ENCODE data around the gene SHB.

Gene SHB

DNA sequence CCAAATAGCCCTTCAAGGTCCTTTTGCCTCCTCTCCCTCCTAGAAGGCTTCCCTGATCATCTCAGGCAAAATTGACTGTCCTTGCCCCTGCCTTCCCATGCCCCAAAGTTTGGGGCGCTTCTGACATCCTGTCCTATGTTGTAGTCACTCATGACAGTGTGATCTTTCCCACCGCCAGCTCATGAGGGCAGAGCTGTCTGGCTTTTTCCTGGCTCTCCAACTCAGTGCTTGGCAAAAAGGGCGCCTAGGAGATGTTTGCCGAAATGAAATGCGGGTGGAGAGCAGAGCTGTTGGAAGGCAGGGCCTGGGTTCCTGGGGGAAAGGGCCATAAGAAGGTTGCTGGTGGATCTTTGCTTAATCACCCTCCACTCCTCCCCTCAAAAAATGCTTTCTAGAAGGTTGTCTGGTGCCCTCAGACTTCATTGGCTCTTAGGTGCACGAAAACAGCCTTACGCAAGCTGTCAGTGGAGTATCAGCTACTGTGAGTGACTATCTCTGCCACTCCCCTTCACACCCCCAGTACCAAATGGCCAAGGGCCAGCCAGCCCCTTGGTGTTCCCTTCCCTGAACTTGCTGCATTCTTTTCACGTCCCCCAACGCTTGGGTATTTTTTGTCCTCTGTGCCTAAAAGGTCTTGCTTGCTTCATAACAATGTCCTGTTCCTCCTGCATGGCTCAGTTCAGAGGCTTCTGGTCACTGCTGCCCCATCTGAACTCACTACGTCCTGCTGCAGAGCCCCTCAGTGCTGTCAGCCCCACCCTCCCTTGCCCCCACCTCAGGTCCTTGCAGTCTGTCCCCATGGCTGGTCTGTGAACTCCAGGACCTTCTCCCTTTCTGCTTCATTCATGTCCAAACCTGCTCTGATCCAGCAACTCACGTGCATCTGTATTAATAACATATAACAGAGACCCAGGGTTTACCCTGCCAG lies 162.5 kb downstream of the SHB start:
- no peak for TF ChIP-seq SIN3A (IDR thresholded peaks at IDR 0.05; ENCODE audit: borderline replicate concordance, insufficient read depth, low read length)
- TF ChIP-seq TAF1 (IDR thresholded peaks at IDR 0.05; ENCODE audit: borderline replicate concordance, insufficient read depth, low read length), result no peak
- no peak for TF ChIP-seq FOXP2 (optimal IDR thresholded peaks at IDR 0.05; ENCODE audit: borderline replicate concordance, extremely low read depth, extremely low read length, insufficient read depth)
- TF ChIP-seq REST (IDR thresholded peaks at IDR 0.05; ENCODE audit: insufficient read depth in 1 of 2, low read depth in 2 of 2, low read length in 2 of 2), result no peak
- TF ChIP-seq POLR2AphosphoS5 (IDR thresholded peaks at IDR 0.05; ENCODE audit: low read depth, low read length), result no peak

DNA sequence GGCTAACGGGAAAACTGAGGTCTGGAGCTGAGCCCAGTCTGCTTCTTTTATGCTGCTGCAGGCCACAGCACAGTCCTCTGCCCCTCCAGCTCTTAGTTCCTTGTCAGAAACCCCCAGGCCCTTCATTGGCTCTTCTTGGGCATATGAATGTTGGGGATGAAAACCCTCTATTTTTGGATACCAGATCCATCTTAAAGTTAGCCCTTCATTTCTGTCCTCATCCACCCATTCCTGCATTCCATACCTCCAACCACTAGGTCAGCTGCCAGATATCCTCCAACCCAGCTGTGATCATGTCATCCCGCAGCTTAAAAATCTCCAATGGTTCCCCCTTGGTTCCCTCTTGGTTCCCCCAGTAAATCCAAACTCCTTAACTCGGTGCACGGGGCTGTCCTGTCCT lies 163.3 kb downstream of the SHB start:
- TF ChIP-seq TAF1 (IDR thresholded peaks at IDR 0.05; ENCODE audit: borderline replicate concordance, insufficient read depth, low read length) (no peak), FOXP2 (optimal IDR thresholded peaks at IDR 0.05; ENCODE audit: borderline replicate concordance, extremely low read depth, extremely low read length, insufficient read depth) (no peak), REST (IDR thresholded peaks at IDR 0.05; ENCODE audit: insufficient read depth in 1 of 2, low read depth in 2 of 2, low read length in 2 of 2) (no peak), POLR2AphosphoS5 (IDR thresholded peaks at IDR 0.05; ENCODE audit: low read depth, low read length) (no peak), SIN3A (IDR thresholded peaks at IDR 0.05; ENCODE audit: borderline replicate concordance, insufficient read depth, low read length) (no peak)

DNA sequence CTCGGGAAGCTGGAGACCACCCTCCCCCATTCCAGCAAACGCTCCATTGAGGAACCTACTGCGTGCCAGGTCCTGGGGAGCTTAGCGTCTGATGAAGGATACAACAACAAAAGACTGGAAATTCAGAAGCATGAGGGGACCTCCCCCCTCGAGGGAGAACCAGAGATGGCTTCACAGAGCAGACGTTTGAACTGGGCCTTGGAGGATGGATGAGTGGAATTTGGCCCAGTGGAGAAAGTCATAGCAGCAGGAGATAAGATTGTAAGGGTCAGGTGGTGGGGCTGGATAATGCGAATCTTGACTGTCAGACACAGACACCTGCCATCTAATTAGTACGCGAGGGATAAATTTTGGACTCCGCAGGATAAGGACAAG lies 163.9 kb downstream of the SHB start:
- TF ChIP-seq POLR2AphosphoS5 (IDR thresholded peaks at IDR 0.05; ENCODE audit: low read depth, low read length) (no peak), FOXP2 (optimal IDR thresholded peaks at IDR 0.05; ENCODE audit: borderline replicate concordance, extremely low read depth, extremely low read length, insufficient read depth) (no peak), REST (IDR thresholded peaks at IDR 0.05; ENCODE audit: insufficient read depth in 1 of 2, low read depth in 2 of 2, low read length in 2 of 2) (no peak), TAF1 (IDR thresholded peaks at IDR 0.05; ENCODE audit: borderline replicate concordance, insufficient read depth, low read length) (no peak), SIN3A (IDR thresholded peaks at IDR 0.05; ENCODE audit: borderline replicate concordance, insufficient read depth, low read length) (no peak)

DNA sequence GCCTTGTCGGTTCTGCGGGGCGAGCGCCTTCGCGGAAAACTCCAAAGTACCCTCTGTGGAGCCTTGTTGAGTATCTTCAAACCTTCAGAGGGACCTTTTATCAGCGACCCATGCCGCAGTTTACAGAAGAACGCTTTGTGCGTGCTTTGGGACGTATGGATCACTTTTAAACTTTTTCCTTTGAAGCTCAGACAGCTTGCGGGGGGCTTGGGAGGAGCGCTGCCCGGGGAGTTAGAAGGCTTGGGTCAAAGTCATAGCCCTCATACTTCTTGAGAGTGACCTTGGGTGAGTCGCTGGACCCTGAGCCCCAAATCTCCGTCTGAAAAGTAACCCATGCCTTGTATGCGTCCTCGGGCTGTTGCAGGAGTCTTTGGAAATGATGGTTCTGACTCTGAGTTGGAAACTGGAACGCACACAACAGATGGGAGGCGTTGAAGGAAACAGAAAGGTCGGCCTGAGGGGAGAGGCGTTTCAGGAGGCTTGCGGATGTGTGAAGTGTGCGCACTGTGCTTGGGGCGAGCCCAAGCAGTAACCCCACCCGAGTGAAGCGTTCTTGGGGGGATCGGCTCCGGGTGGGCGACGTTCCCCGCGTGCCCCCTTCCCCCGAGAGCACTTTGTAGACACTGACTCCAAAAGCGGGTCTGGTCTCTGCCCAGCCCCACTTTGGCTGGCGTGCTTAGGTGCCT lies 164.4 kb downstream of the SHB start:
- TF ChIP-seq POLR2AphosphoS5 (IDR thresholded peaks at IDR 0.05; ENCODE audit: low read depth, low read length) (no peak), TAF1 (IDR thresholded peaks at IDR 0.05; ENCODE audit: borderline replicate concordance, insufficient read depth, low read length) (no peak), FOXP2 (optimal IDR thresholded peaks at IDR 0.05; ENCODE audit: borderline replicate concordance, extremely low read depth, extremely low read length, insufficient read depth) (no peak), SIN3A (IDR thresholded peaks at IDR 0.05; ENCODE audit: borderline replicate concordance, insufficient read depth, low read length) (no peak), REST (IDR thresholded peaks at IDR 0.05; ENCODE audit: insufficient read depth in 1 of 2, low read depth in 2 of 2, low read length in 2 of 2) (no peak)
